Ishikawa (cell line): ENCODE measurements around the gene CSTB.

Experiments
- EP300 ChIP-seq: IDR thresholded peaks from 2 replicates; pipeline ENCODE4 v1.6.1; 2012; ENCODE audit warnings: borderline replicate concordance
- TCF12 ChIP-seq: IDR thresholded peaks from 2 replicates; pipeline ENCODE4 v1.6.1; 2012; ENCODE audit warnings: low read depth
- TEAD4 ChIP-seq: IDR thresholded peaks from 2 replicates; pipeline ENCODE4 v1.6.1; 2012
- YY1 ChIP-seq: IDR thresholded peaks from 2 replicates; pipeline ENCODE4 v1.6.1; 2012; ENCODE audit warnings: low read depth
- TF ChIP-seq, protein P1 (sequence below): IDR thresholded peaks from 2 replicates; pipeline ENCODE4 v1.6.1; 2012

DNA sequence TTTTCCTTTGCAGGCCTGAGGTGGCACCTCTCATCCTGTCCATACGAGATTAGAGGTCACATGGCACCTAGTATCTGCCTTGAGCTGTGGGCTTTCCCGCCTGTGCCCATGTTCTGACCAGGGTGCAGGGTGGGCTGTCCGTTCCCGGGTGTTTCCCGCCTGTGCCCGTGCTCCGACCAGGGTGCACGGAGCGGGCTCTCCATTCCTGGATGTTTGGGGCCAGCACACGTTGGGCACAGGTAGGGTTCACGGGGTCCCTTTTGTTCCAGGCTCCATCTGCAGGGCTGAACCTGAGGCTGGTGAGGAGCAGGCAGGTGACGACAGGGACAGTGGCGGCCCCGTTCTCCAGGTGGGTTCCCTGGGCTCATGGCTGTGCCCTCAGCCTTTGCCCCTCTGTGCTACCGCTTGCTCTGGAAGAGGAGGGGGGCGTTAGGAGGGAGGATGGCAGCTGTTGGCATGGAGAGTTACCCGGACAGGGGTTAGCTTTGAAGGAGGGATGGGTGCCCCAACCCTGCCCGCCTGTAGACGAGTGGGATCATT is 23.3 kb upstream of the CSTB start:
- TF ChIP-seq TEAD4 = no peak
- no peak for TF ChIP-seq EP300
- TF ChIP-seq YY1 = no peak
- no peak for TF ChIP-seq TCF12
- TF ChIP-seq, protein P1, sequence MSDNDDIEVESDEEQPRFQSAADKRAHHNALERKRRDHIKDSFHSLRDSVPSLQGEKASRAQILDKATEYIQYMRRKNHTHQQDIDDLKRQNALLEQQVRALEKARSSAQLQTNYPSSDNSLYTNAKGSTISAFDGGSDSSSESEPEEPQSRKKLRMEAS = no peak
